ENCODE data around the gene HJV. TPM values are rescaled to one million over a fixed set of nuclear protein-coding genes. Genes with fewer than 3 reads are reported as not detected.

The HJV gene
- total and polyA plus RNA-seq, 2 donors (not counting 1 experiment from before 2014, with no cell fraction given): not detected

DNA sequence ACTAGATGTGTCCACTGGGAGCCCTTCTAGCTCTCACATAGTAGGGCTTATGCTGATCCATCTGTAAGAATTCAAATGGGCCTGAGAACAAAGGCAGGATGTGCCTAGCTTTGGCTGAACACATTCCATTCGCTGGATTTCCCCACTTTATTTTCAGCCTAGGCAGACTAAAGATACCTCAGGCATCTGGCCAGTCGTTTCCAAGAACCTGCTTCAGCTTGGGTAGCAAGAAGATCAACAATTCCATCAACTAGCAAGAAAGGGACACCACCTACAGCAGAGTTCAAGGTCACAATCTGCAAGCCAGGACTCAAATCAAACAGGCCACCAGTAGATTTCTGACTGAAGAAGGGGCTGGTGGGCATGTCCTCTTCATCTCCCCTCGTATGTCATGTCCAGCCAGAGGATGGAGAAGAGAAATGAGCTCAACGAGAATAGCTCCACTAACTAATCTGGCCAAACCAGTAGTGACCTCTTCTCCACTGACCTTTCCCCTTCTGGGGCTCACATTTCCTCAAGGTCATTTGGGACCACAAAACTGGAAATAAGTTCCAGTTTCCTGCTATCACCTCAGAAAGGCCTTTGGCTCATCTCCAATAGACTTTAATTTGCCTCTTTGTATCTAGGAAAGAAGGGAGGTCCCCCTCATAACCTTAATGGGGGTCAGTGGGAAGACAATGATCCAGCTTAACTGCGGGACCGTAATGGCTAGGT lies 39.4 kb downstream of the HJV start:
- Histone ChIP-seq H3K4me2 (ENCODE audit: extremely low read depth, insufficient read depth, low read length) (no peak overlapping the region), H3K4me3 (replicated peaks in 1 of 4; ENCODE audit: control extremely low read depth in 1 of 4, insufficient read depth in 1 of 4, low read depth in 3 of 4, low read length in 4 of 4) (no peak overlapping the region), H3K27ac (ENCODE audit: insufficient read depth, low read length) (no peak overlapping the region), H3K9me3 (ENCODE audit: control insufficient read depth, insufficient read depth, low read depth, low read length) (no peaks in the 10 kb centered on the region), H3K9ac (ENCODE audit: insufficient read depth, low read length) (no peak overlapping the region), H3K36me3 (ENCODE audit: control insufficient read depth, insufficient read depth, low read length) (no peaks in the 10 kb centered on the region), H4K20me1 (ENCODE audit: control insufficient read depth, extremely low read depth, insufficient read depth, low read length) (no peaks in the 10 kb centered on the region), H3K79me2 (ENCODE audit: control insufficient read depth, insufficient read depth, low read length) (no peaks in the 10 kb centered on the region), H2AFZ (ENCODE audit: low read length) (no peak overlapping the region), H3K27me3 (ENCODE audit: control insufficient read depth, insufficient read depth, low read length) (no peaks in the 10 kb centered on the region), H3K4me1 (ENCODE audit: control insufficient read depth, extremely low read depth, insufficient read depth, low read length) (peaks cover 29% of the 10 kb centered on the region)
- no peak for DNase-seq (ENCODE audit: low read depth in 2 of 2)
- TF ChIP-seq, protein P1, sequence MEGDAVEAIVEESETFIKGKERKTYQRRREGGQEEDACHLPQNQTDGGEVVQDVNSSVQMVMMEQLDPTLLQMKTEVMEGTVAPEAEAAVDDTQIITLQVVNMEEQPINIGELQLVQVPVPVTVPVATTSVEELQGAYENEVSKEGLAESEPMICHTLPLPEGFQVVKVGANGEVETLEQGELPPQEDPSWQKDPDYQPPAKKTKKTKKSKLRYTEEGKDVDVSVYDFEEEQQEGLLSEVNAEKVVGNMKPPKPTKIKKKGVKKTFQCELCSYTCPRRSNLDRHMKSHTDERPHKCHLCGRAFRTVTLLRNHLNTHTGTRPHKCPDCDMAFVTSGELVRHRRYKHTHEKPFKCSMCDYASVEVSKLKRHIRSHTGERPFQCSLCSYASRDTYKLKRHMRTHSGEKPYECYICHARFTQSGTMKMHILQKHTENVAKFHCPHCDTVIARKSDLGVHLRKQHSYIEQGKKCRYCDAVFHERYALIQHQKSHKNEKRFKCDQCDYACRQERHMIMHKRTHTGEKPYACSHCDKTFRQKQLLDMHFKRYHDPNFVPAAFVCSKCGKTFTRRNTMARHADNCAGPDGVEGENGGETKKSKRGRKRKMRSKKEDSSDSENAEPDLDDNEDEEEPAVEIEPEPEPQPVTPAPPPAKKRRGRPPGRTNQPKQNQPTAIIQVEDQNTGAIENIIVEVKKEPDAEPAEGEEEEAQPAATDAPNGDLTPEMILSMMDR (conservative IDR thresholded peaks at IDR 0.05 in 1 of 2, IDR thresholded peaks at IDR 0.05 in 1 of 2; ENCODE audit: low read depth in 1 of 2, low read length in 2 of 2): no peak
- TF ChIP-seq EZH2 (IDR thresholded peaks at IDR 0.05; ENCODE audit: low read length, missing control alignments): no peak

DNA sequence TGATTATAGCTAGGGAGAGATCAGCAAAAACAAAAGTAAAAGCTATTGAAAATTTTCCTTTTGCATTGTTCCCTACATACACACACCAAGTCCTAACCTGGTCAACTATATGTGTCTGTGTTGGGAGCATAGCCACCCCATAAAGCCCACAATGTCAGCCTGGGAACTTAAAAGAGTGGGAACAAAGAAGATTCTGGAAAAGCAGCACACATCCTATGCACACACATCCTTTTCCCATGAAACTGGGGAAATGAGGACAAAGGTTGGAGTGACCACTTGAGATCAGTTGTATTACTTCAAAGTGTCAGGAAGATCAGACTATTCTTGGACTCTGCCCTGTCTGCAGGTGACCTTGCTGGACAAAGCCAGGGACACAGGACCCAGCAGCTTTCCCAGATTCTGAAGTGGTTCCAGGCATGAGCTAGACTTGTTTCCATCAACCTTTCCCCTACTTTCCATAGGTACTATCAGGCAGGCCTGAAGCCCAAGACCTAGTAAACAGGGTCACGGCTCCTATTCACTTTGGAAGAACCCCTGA lies 41.0 kb downstream of the HJV start:
- H3K4me1 ChIP-seq (ENCODE audit: control insufficient read depth, extremely low read depth, insufficient read depth, low read length): peaks cover 27% of the 10 kb centered on the region
- H3K36me3 ChIP-seq (ENCODE audit: control insufficient read depth, insufficient read depth, low read length): no peaks in the 10 kb centered on the region
- no peak overlapping the region for H3K4me2 ChIP-seq (ENCODE audit: extremely low read depth, insufficient read depth, low read length)
- no peak overlapping the region for H3K4me3 ChIP-seq (replicated peaks in 1 of 4; ENCODE audit: control extremely low read depth in 1 of 4, insufficient read depth in 1 of 4, low read depth in 3 of 4, low read length in 4 of 4)
- H3K9me3 ChIP-seq (ENCODE audit: control insufficient read depth, insufficient read depth, low read depth, low read length): no peaks in the 10 kb centered on the region
- TF ChIP-seq, protein P1 (conservative IDR thresholded peaks at IDR 0.05 in 1 of 2, IDR thresholded peaks at IDR 0.05 in 1 of 2; ENCODE audit: low read depth in 1 of 2, low read length in 2 of 2): no peak
- no peak for TF ChIP-seq EZH2 (IDR thresholded peaks at IDR 0.05; ENCODE audit: low read length, missing control alignments)
- H2AFZ ChIP-seq (ENCODE audit: low read length): no peak overlapping the region
- H3K9ac ChIP-seq (ENCODE audit: insufficient read depth, low read length): no peak overlapping the region
- H3K27me3 ChIP-seq (ENCODE audit: control insufficient read depth, insufficient read depth, low read length): no peaks in the 10 kb centered on the region
- no peak for DNase-seq (ENCODE audit: low read depth in 2 of 2)
- H3K27ac ChIP-seq (ENCODE audit: insufficient read depth, low read length): peak overlapping the region; percentile 87
- no peaks in the 10 kb centered on the region for H3K79me2 ChIP-seq (ENCODE audit: control insufficient read depth, insufficient read depth, low read length)
- no peaks in the 10 kb centered on the region for H4K20me1 ChIP-seq (ENCODE audit: control insufficient read depth, extremely low read depth, insufficient read depth, low read length)

DNA sequence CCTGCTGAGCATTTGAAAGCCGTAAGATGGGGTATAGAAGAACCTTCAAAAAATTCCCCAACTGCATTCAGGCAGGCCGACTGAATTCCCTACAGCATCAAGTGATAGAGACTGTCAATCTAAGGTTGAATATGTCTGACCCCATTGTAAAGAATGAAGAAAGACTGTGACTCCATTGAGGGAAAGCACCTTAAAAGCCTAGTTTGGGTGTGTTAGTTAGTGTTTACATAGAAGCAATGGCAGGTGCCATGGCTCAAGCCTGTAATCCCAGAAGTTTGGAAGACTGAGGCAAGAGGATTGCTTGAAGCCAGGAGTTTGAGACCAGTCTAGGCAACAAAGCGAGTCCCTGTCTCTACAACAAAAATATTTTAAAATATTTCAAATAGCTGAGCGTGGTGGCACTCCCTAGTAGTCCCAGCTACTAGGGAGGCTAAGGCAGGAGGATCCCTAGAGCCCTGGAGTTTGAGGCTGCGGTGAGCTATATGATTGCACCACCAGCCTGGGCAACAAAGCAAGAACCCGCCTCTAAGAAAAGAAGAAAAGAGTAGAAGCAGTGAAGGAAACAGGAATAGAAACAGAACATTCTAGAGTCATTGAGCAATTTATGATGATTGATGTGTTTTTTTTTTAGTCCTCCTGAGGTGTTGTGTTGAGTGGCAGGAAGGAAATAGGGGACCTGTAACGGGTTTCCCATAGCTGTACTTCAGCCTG lies 41.6 kb downstream of the HJV start:
- TF ChIP-seq, protein P1 (conservative IDR thresholded peaks at IDR 0.05 in 1 of 2, IDR thresholded peaks at IDR 0.05 in 1 of 2; ENCODE audit: low read depth in 1 of 2, low read length in 2 of 2): no peak
- no peak for TF ChIP-seq EZH2 (IDR thresholded peaks at IDR 0.05; ENCODE audit: low read length, missing control alignments)
- no peaks in the 10 kb centered on the region for H3K27me3 ChIP-seq (ENCODE audit: control insufficient read depth, insufficient read depth, low read length)
- no peaks in the 10 kb centered on the region for H3K9me3 ChIP-seq (ENCODE audit: control insufficient read depth, insufficient read depth, low read depth, low read length)
- H3K4me1 ChIP-seq (ENCODE audit: control insufficient read depth, extremely low read depth, insufficient read depth, low read length): peaks cover 21% of the 10 kb centered on the region
- H3K79me2 ChIP-seq (ENCODE audit: control insufficient read depth, insufficient read depth, low read length): no peaks in the 10 kb centered on the region
- peak overlapping the region; percentile 30 for H3K4me2 ChIP-seq (ENCODE audit: extremely low read depth, insufficient read depth, low read length)
- peak overlapping the region in 1 of 4 experiments; percentile 28 for H3K4me3 ChIP-seq (replicated peaks in 1 of 4; ENCODE audit: control extremely low read depth in 1 of 4, insufficient read depth in 1 of 4, low read depth in 3 of 4, low read length in 4 of 4)
- DNase-seq (ENCODE audit: low read depth in 2 of 2): peak in 1 of 2 donors; percentile 52
- peak overlapping the region; percentile 87 for H3K27ac ChIP-seq (ENCODE audit: insufficient read depth, low read length)
- H4K20me1 ChIP-seq (ENCODE audit: control insufficient read depth, extremely low read depth, insufficient read depth, low read length): no peaks in the 10 kb centered on the region
- no peak overlapping the region for H3K9ac ChIP-seq (ENCODE audit: insufficient read depth, low read length)
- H2AFZ ChIP-seq (ENCODE audit: low read length): no peak overlapping the region
- no peaks in the 10 kb centered on the region for H3K36me3 ChIP-seq (ENCODE audit: control insufficient read depth, insufficient read depth, low read length)
